OCI-LY1 (cell line): ENCODE results near the gene C1orf94.

ENCODE experiments used
- H2AFZ ChIP-seq: fragments of 200-600 bp; sonication (generic), shearing (Covaris generic); 2 replicates; pipeline ENCODE4 v1.6.0; 2014; ENCODE audit warnings: antibody characterized with exemption, mild to moderate bottlenecking, low read length
- H3F3A ChIP-seq: fragments of 200-600 bp; sonication (generic), shearing (Covaris generic); 2 replicates; pipeline ENCODE4 v1.6.0; 2014; ENCODE audit warnings: mild to moderate bottlenecking, antibody characterized with exemption, low read length, moderate library complexity; ENCODE audit not compliant: insufficient read depth
- H3K27ac ChIP-seq: fragments of 200-600 bp; sonication (generic); 2 replicates; pipeline ENCODE4 v1.5.1; 2014; ENCODE audit warnings: low read length, mixed run types, mild to moderate bottlenecking, low read depth; ENCODE audit not compliant: poor library complexity, severe bottlenecking
- H3K27me3 ChIP-seq: fragments of 200-600 bp; sonication (generic); 2 replicates; pipeline ENCODE4 v1.6.0; 2014; ENCODE audit warnings: antibody characterized with exemption, mild to moderate bottlenecking, low read length, moderate library complexity; ENCODE audit not compliant: insufficient read depth
- H3K36me3 ChIP-seq: fragments of 200-600 bp; sonication (generic); 2 replicates; pipeline ENCODE4 v1.6.1; 2014; ENCODE audit warnings: mild to moderate bottlenecking, antibody characterized with exemption, low read length, moderate library complexity, mixed read lengths; ENCODE audit not compliant: insufficient read depth
- H3K4me1 ChIP-seq: fragments of 200-600 bp; sonication (generic); 2 replicates; pipeline ENCODE4 v1.5.1; 2014; ENCODE audit warnings: mild to moderate bottlenecking, low read length, moderate library complexity; ENCODE audit not compliant: insufficient read depth, severe bottlenecking
- H3K4me2 ChIP-seq: fragments of 200-600 bp; sonication (generic), shearing (Covaris generic); 2 replicates; pipeline ENCODE4 v1.6.1; 2014; ENCODE audit warnings: low read length
- H3K4me3 ChIP-seq: fragments of 200-600 bp; sonication (generic); 2 replicates; pipeline ENCODE4 v1.5.1; 2014; ENCODE audit warnings: low read length, low read depth, mild to moderate bottlenecking, mixed read lengths; ENCODE audit not compliant: poor library complexity, severe bottlenecking
- H3K79me2 ChIP-seq: fragments of 200-600 bp; shearing (Covaris generic); 2 replicates; pipeline ENCODE4 v1.6.1; 2016; ENCODE audit warnings: mixed run types, low read length, mixed read lengths; ENCODE audit not compliant: insufficient read depth
- H3K9ac ChIP-seq: fragments of 200-600 bp; sonication (generic), shearing (Covaris generic); 2 replicates; pipeline ENCODE4 v1.6.1; 2014; ENCODE audit warnings: mild to moderate bottlenecking, low read length, mixed read lengths
- H3K9me2 ChIP-seq: fragments of 200-600 bp; sonication (generic), shearing (Covaris generic); 2 replicates; pipeline ENCODE4 v1.6.1; 2014; ENCODE audit warnings: low read depth, mild to moderate bottlenecking, low read length, mixed read lengths
- H3K9me3 ChIP-seq: fragments of 200-600 bp; shearing (Covaris generic); 2 replicates; pipeline ENCODE4 v1.6.1; 2014; ENCODE audit warnings: low read length, mixed read lengths
- H4K20me1 ChIP-seq: fragments of 200-600 bp; sonication (generic), shearing (Covaris generic); 2 replicates; pipeline ENCODE4 v1.6.0; 2016; ENCODE audit warnings: mild to moderate bottlenecking, low read length; ENCODE audit not compliant: insufficient read depth
- EZH2 ChIP-seq: fragments of 200-600 bp; sonication (generic), shearing (Covaris generic); IDR thresholded peaks from 2 replicates; pipeline ENCODE4 v1.8.0; 2017; ENCODE audit warnings: borderline replicate concordance, mixed run types, mild to moderate bottlenecking, antibody characterized with exemption, low read length, moderate library complexity, mixed read lengths
- TF ChIP-seq, protein P1 (sequence below): fragments of 200-600 bp; sonication (generic), shearing (Covaris generic); IDR thresholded peaks from 2 replicates; pipeline ENCODE4 v1.5.1; 2017; ENCODE audit warnings: mild to moderate bottlenecking, antibody characterized with exemption, low read length, moderate library complexity, mixed read lengths

Gene C1orf94

DNA sequence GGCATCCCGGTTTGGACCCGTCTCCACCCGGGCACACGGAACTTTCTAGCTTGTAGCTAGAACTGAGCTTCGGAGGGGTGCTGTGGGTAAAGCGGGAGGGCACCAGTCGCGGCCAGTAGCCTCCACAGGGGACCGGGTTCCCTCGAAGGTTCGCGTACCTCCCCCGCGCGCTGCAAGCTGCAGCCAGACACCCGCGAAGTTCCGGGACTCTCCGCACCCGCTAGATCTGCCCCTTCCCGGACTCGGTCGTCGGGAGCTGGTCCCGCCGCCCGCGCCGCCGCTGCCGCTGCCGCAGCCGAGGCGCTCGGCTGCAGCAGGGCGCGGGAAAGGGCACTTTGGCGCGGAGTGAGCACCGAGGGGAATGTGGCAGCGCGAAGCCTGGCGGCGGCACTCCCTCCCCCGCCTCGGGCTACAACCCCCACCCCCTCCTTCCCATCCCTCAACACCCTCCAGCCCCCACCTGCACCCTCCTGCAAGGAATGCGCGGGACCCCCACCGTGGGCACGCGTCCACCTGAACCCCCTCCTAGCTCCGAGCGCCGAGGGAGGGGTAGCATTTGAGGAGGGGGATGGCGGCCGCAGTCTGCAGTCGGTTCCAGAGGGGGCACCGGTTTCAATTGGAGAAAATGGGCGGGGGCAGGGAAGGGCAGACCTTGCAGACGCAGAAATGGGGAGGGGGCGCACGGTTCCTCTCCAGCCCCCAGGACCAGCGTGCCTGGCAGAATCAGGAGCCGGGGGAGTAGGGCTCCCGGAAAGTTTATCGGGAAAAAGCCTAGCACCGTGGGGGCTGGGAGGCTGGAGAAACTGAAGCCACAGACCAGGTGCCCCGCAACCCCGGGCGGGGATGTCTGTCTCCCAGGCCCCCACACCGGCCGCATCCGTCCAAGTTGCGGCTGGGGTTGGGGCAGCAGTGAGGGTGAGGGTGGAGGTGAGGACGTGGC lies 12.6 kb upstream of the C1orf94 start:
- Histone ChIP-seq H3F3A (no peaks in the 10 kb centered on the region), H3K36me3 (no peaks in the 10 kb centered on the region), H3K9me3 (no peaks in the 10 kb centered on the region), H2AFZ (no peak overlapping the region), H3K9ac (no peak overlapping the region), H4K20me1 (no peaks in the 10 kb centered on the region), H3K9me2 (no peaks in the 10 kb centered on the region), H3K27me3 (no peaks in the 10 kb centered on the region), H3K79me2 (no peaks in the 10 kb centered on the region), H3K27ac (no peak overlapping the region), H3K4me2 (no peak overlapping the region), H3K4me1 (no peaks in the 10 kb centered on the region), H3K4me3 (no peak overlapping the region)
- TF ChIP-seq EZH2, result no peak
- TF ChIP-seq, protein P1, sequence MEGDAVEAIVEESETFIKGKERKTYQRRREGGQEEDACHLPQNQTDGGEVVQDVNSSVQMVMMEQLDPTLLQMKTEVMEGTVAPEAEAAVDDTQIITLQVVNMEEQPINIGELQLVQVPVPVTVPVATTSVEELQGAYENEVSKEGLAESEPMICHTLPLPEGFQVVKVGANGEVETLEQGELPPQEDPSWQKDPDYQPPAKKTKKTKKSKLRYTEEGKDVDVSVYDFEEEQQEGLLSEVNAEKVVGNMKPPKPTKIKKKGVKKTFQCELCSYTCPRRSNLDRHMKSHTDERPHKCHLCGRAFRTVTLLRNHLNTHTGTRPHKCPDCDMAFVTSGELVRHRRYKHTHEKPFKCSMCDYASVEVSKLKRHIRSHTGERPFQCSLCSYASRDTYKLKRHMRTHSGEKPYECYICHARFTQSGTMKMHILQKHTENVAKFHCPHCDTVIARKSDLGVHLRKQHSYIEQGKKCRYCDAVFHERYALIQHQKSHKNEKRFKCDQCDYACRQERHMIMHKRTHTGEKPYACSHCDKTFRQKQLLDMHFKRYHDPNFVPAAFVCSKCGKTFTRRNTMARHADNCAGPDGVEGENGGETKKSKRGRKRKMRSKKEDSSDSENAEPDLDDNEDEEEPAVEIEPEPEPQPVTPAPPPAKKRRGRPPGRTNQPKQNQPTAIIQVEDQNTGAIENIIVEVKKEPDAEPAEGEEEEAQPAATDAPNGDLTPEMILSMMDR, result no peak

DNA sequence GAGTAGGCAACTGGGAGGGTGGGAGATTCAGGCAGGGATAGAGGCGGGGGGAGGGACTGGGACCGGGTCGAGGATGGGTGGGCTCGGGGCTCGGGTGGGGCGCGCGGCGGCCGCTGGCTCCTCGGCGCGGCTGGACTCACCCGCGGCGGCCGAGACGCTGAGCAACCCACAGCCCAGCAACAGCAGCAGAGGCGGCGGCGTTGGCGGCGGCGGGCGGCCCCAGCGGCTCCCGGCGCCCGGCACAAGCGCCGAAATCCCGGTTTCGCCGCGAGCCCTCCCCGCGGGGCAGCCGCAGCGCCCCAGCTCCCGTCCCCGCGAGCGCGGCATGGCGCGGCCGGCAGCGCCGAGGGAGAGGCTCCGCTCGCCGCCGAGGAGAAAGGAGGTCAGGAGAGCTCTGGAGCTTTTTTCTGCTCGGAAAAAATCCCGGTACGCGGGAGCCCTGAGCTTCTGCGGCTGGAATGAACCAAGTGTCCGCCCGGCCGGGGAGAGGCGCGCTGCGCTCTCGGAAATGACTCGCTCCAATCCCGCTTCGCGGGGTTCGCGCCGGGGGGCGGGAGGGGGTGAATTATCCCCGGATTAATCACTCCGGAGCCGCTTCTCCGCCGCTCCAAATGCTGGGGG lies 11.8 kb upstream of the C1orf94 start, which contains the start of gene CSMD2:
Gene CSMD2 (minus strand): TSS at position 460 of the 621 bp plus-strand sequence. CDS start 133 bp downstream, at position 327.
- H3K79me2 ChIP-seq, result no peaks in the 10 kb centered on the region
- H3K27me3 ChIP-seq, result no peaks in the 10 kb centered on the region
- H3K9me2 ChIP-seq, result no peaks in the 10 kb centered on the region
- H3F3A ChIP-seq, result no peaks in the 10 kb centered on the region
- H3K9ac ChIP-seq, result no peak within 1 kb of the TSS
- H4K20me1 ChIP-seq, result no peaks in the 10 kb centered on the region
- no peak within 1 kb of the TSS for H2AFZ ChIP-seq
- no peaks in the 10 kb centered on the region for H3K9me3 ChIP-seq
- H3K4me1 ChIP-seq, result no peaks in the 10 kb centered on the region
- H3K36me3 ChIP-seq, result no peaks in the 10 kb centered on the region
- no peak within 1 kb of the TSS for H3K4me2 ChIP-seq
- no peak within 1 kb of the TSS for H3K27ac ChIP-seq
- TF ChIP-seq EZH2, result no peak
- TF ChIP-seq, protein P1, result no peak
- no peak within 1 kb of the TSS for H3K4me3 ChIP-seq

DNA sequence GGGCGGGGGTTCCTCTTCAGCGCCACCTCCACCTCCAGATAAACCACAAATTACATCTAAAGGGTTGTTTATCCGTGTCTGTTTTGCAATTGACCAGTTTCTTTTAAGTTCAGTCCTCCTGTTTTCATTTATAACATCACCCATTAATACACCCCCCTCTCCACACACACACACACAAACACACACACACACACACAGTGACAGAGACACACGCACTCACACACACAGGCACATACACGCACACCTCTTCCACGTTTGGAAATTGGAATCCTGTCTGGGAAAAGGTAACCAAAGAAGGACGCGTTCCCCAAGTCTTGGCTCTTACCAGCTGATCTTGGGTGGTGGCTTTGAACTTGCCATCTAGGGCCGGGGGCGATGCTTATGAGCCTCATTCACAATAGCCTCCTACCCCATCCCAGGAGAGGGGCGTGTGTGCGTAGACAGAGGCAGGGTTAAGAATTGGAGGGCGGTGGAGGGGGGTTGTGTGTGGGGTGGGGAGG lies 11.2 kb upstream of the C1orf94 start:
- Histone ChIP-seq H3K9ac (no peak overlapping the region), H3K4me3 (no peak overlapping the region), H3K4me1 (no peaks in the 10 kb centered on the region), H3K9me2 (no peaks in the 10 kb centered on the region), H3F3A (no peaks in the 10 kb centered on the region), H3K4me2 (no peak overlapping the region), H2AFZ (no peak overlapping the region), H3K27ac (no peak overlapping the region), H3K27me3 (no peaks in the 10 kb centered on the region), H4K20me1 (no peaks in the 10 kb centered on the region), H3K9me3 (no peaks in the 10 kb centered on the region), H3K36me3 (no peaks in the 10 kb centered on the region), H3K79me2 (no peaks in the 10 kb centered on the region)
- TF ChIP-seq EZH2, result no peak
- TF ChIP-seq, protein P1, result no peak
